ENCODE results near the gene AASDH.

AASDH gene

DNA sequence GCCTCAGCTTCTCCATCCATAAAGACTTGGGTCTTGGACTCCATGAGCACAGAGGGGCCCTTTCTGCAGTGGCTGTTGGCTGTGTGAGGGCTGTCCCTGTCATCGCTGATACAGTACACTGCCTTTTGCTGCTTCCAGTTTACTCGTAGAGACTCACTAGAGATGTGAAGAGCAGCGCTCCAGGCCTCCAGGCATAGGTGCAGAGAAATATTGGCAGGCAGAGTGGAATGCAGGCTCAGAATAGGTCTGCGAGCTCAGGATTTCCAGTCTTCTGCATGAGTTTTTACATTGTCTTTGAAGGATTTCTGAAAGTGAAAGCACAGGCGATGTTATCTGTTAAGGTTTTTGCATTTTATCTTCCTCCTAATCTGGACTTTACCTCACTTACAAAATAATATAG is 97.4 kb downstream of the AASDH start:
- no peak for DNase-seq (ENCODE audit: extremely low spot score)
- TF ChIP-seq, protein P1, sequence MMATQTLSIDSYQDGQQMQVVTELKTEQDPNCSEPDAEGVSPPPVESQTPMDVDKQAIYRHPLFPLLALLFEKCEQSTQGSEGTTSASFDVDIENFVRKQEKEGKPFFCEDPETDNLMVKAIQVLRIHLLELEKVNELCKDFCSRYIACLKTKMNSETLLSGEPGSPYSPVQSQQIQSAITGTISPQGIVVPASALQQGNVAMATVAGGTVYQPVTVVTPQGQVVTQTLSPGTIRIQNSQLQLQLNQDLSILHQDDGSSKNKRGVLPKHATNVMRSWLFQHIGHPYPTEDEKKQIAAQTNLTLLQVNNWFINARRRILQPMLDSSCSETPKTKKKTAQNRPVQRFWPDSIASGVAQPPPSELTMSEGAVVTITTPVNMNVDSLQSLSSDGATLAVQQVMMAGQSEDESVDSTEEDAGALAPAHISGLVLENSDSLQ (IDR thresholded peaks at IDR 0.05) = no peak
- TF ChIP-seq FOXA1 (IDR thresholded peaks at IDR 0.05) (no peak), SP1 (IDR thresholded peaks at IDR 0.05) (no peak), ZNF384 (IDR thresholded peaks at IDR 0.05) (no peak)
- ChIA-PET CTCF (no interaction called here), POLR2A (no interaction called here)

DNA sequence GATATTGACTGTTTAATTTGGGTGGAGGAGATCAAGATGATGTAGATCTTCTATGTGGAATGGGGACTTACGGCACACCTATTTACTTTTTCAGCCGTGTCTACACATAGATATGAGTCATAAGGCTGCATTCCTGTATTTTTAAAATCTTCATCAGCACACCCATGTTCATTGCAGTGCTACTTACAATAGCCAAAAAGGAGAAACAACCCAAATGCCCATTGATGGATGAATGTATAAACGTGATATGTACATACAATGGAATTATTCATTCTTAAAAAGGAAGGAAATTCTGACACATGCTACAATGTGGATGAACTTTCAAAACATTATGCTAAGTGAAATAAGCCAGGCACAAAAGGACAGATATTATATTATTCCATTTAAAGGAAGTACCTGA is 98.6 kb downstream of the AASDH start:
- CTCF ChIA-PET = no interaction called here
- DNase-seq (ENCODE audit: extremely low spot score) = no peak
- TF ChIP-seq TARDBP (IDR thresholded peaks at IDR 0.05) (no peak), CTBP1 (IDR thresholded peaks at IDR 0.05; ENCODE audit: borderline replicate concordance) (no peak), NFRKB (IDR thresholded peaks at IDR 0.05) (no peak)
- TF ChIP-seq, protein P1 (IDR thresholded peaks at IDR 0.05) = no peak
- POLR2A ChIA-PET = no interaction called here
